Endothelial cell of umbilical vein (primary cell): ENCODE measurements around the gene ZW10. TPM values are rescaled to one million over a fixed set of nuclear protein-coding genes. Genes with fewer than 3 reads are reported as not detected.

Experiments used
- BruUV-seq: library from RNA; stranded (reverse); fragments of 400-500 nt; replicated peaks from 2 replicates; lab custom pipeline; 2021; lab: Mats Ljungman, UMichigan
- CTCF ChIA-PET: fragments of 300-600, 350-600 bp; sonication (Branson Sonifier 250); formaldehyde crosslinking; loops from one replicate; lab custom pipeline; 2021; ENCODE audit warnings: antibody characterized with exemption, inconsistent platforms; lab: Charles Lee
- POLR2A ChIA-PET: fragments of 300-600, 350-600 bp; sonication (Branson Sonifier 250); formaldehyde crosslinking; loops from one replicate; lab custom pipeline; 2021; ENCODE audit warnings: antibody characterized with exemption, inconsistent platforms; lab: Charles Lee
- DNase-seq: peaks from one replicate; pipeline ENCODE4 v3.0.0-alpha.2; 2011; ENCODE audit warnings: low read depth, low spot score
- FAIRE-seq: peaks from 2 replicates; lab custom pipeline; 2011; peaks lifted over from hg19 to GRCh38; lab: Jason Lieb, UNC
- H2AFZ ChIP-seq: 2 replicates; pipeline ENCODE4 v1.6.0; 2012; ENCODE audit warnings: low read depth, low read length, control low read depth, inconsistent platforms
- H3K27ac ChIP-seq: 2 replicates; pipeline ENCODE4 v1.5.1; 2011; ENCODE audit warnings: low read depth, mild to moderate bottlenecking, control low read depth, low read length, moderate library complexity; ENCODE audit not compliant: insufficient read depth
- H3K27me3 ChIP-seq, 2 experiments: 2 replicates each; pipeline versions ENCODE4 v1.6.0 to v1.6.1; 2011; ENCODE audit warnings: low read length in 2 of 2, mixed read lengths in 1 of 2; ENCODE audit not compliant: control insufficient read depth in 2 of 2, insufficient read depth in 2 of 2
- H3K36me3 ChIP-seq, 2 experiments: 2 replicates in 1 of 2; 3 replicates in 1 of 2; pipeline ENCODE4 v1.5.1; 2011; ENCODE audit warnings: low read length in 2 of 2, mild to moderate bottlenecking in 1 of 2, moderate library complexity in 1 of 2; ENCODE audit not compliant: control insufficient read depth in 2 of 2, insufficient read depth in 2 of 2; ENCODE audit errors: extremely low read depth in 1 of 2
- H3K4me1 ChIP-seq: 3 replicates; pipeline ENCODE4 v1.5.1; 2011; ENCODE audit warnings: mild to moderate bottlenecking, low read length; ENCODE audit not compliant: control insufficient read depth, insufficient read depth; ENCODE audit errors: extremely low read depth
- H3K4me2 ChIP-seq: 2 replicates; pipeline ENCODE4 v1.6.1; 2011; ENCODE audit warnings: low read length, control low read depth, mixed read lengths; ENCODE audit not compliant: insufficient read depth
- H3K4me3 ChIP-seq, 3 experiments: fragments of 200-600 bp in 1 of 3; sonication (generic), shearing (Covaris generic) in 1 of 3; replicated peaks in 1 of 3; 2 replicates each; pipeline ENCODE4 v1.5.1; 2011 to 2016; ENCODE audit warnings: control low read depth in 3 of 3, low read length in 3 of 3, mild to moderate bottlenecking in 2 of 3, inconsistent platforms in 1 of 3, low read depth in 1 of 3, moderate library complexity in 1 of 3; ENCODE audit not compliant: insufficient read depth in 1 of 3
- H3K79me2 ChIP-seq: 2 replicates; pipeline ENCODE4 v1.6.0; 2012; ENCODE audit warnings: low read length, inconsistent platforms; ENCODE audit not compliant: control insufficient read depth, insufficient read depth
- H3K9ac ChIP-seq: replicated peaks from 2 replicates; pipeline ENCODE3; 2011; ENCODE audit warnings: low read length, control low read depth; ENCODE audit not compliant: insufficient read depth; ENCODE audit errors: extremely low read depth
- H3K9me1 ChIP-seq: replicated peaks from 3 replicates; pipeline ENCODE4 v1.6.0; 2011; ENCODE audit warnings: mild to moderate bottlenecking, low read length; ENCODE audit not compliant: control insufficient read depth, insufficient read depth; ENCODE audit errors: extremely low read depth
- H3K9me3 ChIP-seq: replicated peaks from 2 replicates; pipeline ENCODE4 v1.5.1; 2012; ENCODE audit warnings: low read length, inconsistent platforms; ENCODE audit not compliant: control insufficient read depth, insufficient read depth
- H4K20me1 ChIP-seq: replicated peaks from 2 replicates; pipeline ENCODE3; 2011; ENCODE audit warnings: mild to moderate bottlenecking, low read length; ENCODE audit not compliant: control insufficient read depth, insufficient read depth; ENCODE audit errors: extremely low read depth
- EZH2 ChIP-seq: IDR thresholded peaks from 2 replicates; pipeline ENCODE4 v1.6.1; 2012; ENCODE audit warnings: borderline replicate concordance, low read depth, mild to moderate bottlenecking, moderate library complexity, low read length, inconsistent platforms; ENCODE audit not compliant: severe bottlenecking
- FOS ChIP-seq: IDR thresholded peaks from 2 replicates; pipeline ENCODE4 v1.6.1; 2011; ENCODE audit warnings: mild to moderate bottlenecking, low read length, moderate library complexity, borderline replicate concordance; ENCODE audit not compliant: insufficient read depth
- GATA2 ChIP-seq: IDR thresholded peaks from 2 replicates; pipeline ENCODE4 v1.7.0; 2011; ENCODE audit warnings: low read depth, mild to moderate bottlenecking, moderate library complexity, mixed read lengths, low read length; ENCODE audit not compliant: insufficient read length, insufficient read depth
- JUN ChIP-seq: IDR thresholded peaks from 2 replicates; pipeline ENCODE4 v1.6.1; 2011; ENCODE audit warnings: borderline replicate concordance, low read depth; ENCODE audit not compliant: insufficient read length, insufficient read depth
- MYC ChIP-seq: IDR thresholded peaks from one replicate; pipeline ENCODE4 v1.6.1; 2011; ENCODE audit warnings: mild to moderate bottlenecking, low read depth, low read length
- POLR2A ChIP-seq: IDR thresholded peaks from 2 replicates; pipeline ENCODE4 v1.6.1; 2012; ENCODE audit warnings: low read depth, mild to moderate bottlenecking, control low read depth, low read length
- POLR2AphosphoS5 ChIP-seq: IDR thresholded peaks from 2 replicates; pipeline ENCODE4 v1.6.1; 2012; ENCODE audit warnings: low read depth, mild to moderate bottlenecking, control low read depth, low read length, moderate library complexity; ENCODE audit not compliant: insufficient read depth
- dilution Hi-C: fragments of 300-500 bp; cut with MboI; formaldehyde crosslinking; loops from one replicate; pipeline ENCODE4 v1.15.0; 2019; ENCODE audit warnings: low sequenced_read_pairs; ENCODE audit not compliant: extremely low pct_ligation_motif_present
- intact Hi-C: fragments of 100-400 bp; cut with micrococcal nuclease; formaldehyde crosslinking; loops from one replicate; pipeline ENCODE4 v1.10.0; 2022
- polyA plus RNA-seq, 4 experiments: library from polyadenylated mRNA; depleted of rRNA in 3 of 4; stranded (reverse) in 3 of 4; unstranded in 1 of 4; fragments of >200 nt; gene quantifications; 2 replicates each; pipeline versions ENCODE4 v1.2.1 to v1.2.3, GENCODE V29; 2011 to 2012; ENCODE audit warnings: missing spikeins in 1 of 4
- total RNA-seq: library from RNA; stranded (reverse); gene quantifications from 2 replicates; pipeline ENCODE4 v1.2.3, GENCODE V29; 2021
- TF ChIP-seq, protein P1 (sequence below), 2 donors: IDR thresholded peaks; 1 replicate in 1 of 2; 2 replicates in 1 of 2; pipeline ENCODE4 v1.5.1; 2011; ENCODE audit warnings: low read length in 2 of 2, mild to moderate bottlenecking in 2 of 2, moderate library complexity in 2 of 2, control low read depth in 1 of 2, inconsistent platforms in 1 of 2, low read depth in 1 of 2; ENCODE audit not compliant: insufficient read depth in 1 of 2; ENCODE audit errors: extremely low read depth in 1 of 2
- TF ChIP-seq, protein P2 (sequence below): IDR thresholded peaks from 2 replicates; pipeline ENCODE4 v1.6.1; 2011; ENCODE audit not compliant: insufficient read depth, insufficient read length

Gene ZW10
- total and polyA plus RNA-seq, 2 donors (not counting 3 experiments of a cell fraction or from before 2014, with no cell fraction given), result 7.5 to 22.1 TPM

DNA sequence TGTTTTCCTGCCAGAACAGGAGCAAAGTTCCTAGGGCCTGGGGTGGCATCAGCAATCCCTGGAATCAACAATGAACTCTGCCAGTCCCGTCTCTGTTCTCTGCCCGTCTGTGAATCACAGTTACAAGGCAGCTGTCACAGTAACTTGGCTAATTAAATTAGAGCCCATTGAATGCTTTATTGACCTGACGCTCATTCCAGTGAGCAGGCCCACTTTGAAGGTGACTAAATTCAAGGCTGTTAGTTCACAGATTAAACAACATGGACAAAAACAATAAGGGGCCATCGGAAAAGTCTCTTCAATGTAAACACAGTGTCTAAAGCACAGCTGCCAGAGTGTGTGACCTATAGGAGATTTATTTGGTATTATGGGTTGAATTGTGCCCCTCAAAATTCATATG is 49.7 kb downstream of the ZW10 start:
- DNase-seq (no peak), FAIRE-seq (no peak)
- ChIA-PET POLR2A (no interaction called here), CTCF (no interaction called here)
- dilution Hi-C loops (no loop called here), intact Hi-C loops (no loop called here)
- H3K79me2 ChIP-seq, result no peaks in the 10 kb centered on the region
- no peaks in the 10 kb centered on the region for H3K9me1 ChIP-seq
- BruUV-seq, result no TSS peak
- H3K4me3 ChIP-seq, result no peak overlapping the region
- no peak overlapping the region for H3K27ac ChIP-seq
- H2AFZ ChIP-seq, result no peak overlapping the region
- H3K9ac ChIP-seq, result no peak overlapping the region
- no peaks in the 10 kb centered on the region for H3K36me3 ChIP-seq
- H3K9me3 ChIP-seq, result no peaks in the 10 kb centered on the region
- H3K4me2 ChIP-seq, result no peak overlapping the region
- TF ChIP-seq POLR2A (no peak), EZH2 (no peak), GATA2 (no peak), POLR2AphosphoS5 (no peak), JUN (no peak), MYC (no peak), FOS (no peak)
- TF ChIP-seq, protein P1, sequence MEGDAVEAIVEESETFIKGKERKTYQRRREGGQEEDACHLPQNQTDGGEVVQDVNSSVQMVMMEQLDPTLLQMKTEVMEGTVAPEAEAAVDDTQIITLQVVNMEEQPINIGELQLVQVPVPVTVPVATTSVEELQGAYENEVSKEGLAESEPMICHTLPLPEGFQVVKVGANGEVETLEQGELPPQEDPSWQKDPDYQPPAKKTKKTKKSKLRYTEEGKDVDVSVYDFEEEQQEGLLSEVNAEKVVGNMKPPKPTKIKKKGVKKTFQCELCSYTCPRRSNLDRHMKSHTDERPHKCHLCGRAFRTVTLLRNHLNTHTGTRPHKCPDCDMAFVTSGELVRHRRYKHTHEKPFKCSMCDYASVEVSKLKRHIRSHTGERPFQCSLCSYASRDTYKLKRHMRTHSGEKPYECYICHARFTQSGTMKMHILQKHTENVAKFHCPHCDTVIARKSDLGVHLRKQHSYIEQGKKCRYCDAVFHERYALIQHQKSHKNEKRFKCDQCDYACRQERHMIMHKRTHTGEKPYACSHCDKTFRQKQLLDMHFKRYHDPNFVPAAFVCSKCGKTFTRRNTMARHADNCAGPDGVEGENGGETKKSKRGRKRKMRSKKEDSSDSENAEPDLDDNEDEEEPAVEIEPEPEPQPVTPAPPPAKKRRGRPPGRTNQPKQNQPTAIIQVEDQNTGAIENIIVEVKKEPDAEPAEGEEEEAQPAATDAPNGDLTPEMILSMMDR (IDR thresholded peaks at IDR 0.05; ENCODE audit: extremely low read depth in 1 of 2, insufficient read depth in 1 of 2, low read depth in 1 of 2, low read length in 2 of 2), result no peak
- TF ChIP-seq, protein P2, sequence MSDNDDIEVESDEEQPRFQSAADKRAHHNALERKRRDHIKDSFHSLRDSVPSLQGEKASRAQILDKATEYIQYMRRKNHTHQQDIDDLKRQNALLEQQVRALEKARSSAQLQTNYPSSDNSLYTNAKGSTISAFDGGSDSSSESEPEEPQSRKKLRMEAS, result no peak
- H3K4me1 ChIP-seq, result no peaks in the 10 kb centered on the region
- H4K20me1 ChIP-seq, result no peaks in the 10 kb centered on the region
- no peaks in the 10 kb centered on the region for H3K27me3 ChIP-seq
